Epithelial cell of proximal tubule (primary cell): Measurements from ENCODE around the gene RBM24. TPM values are rescaled to one million over a fixed set of nuclear protein-coding genes. Genes with fewer than 3 reads are reported as not detected.

Experiments used
- DNase-seq: peaks from one replicate; pipeline ENCODE4 v3.0.0-alpha.2; 2011; ENCODE audit warnings: low read depth
- H3K4me3 ChIP-seq: 2 replicates; pipeline ENCODE4 v1.5.1; 2011; ENCODE audit warnings: low read depth, mild to moderate bottlenecking, low read length
- total RNA-seq: library from RNA; depleted of rRNA; stranded (reverse); fragments of >200 nt; gene quantifications from 2 replicates; pipeline ENCODE4 v1.2.3, GENCODE V29; 2015
- TF ChIP-seq, protein P1 (sequence below): conservative IDR thresholded peaks from 2 replicates; pipeline ENCODE4 v1.5.1; 2012; ENCODE audit warnings: low read depth, mild to moderate bottlenecking, low read length

RBM24 gene
- total RNA-seq, 1 donor from 2014 or later, result 3.2 TPM

- DNase-seq, result no peak
- no peak overlapping the region for H3K4me3 ChIP-seq
- TF ChIP-seq, protein P1, sequence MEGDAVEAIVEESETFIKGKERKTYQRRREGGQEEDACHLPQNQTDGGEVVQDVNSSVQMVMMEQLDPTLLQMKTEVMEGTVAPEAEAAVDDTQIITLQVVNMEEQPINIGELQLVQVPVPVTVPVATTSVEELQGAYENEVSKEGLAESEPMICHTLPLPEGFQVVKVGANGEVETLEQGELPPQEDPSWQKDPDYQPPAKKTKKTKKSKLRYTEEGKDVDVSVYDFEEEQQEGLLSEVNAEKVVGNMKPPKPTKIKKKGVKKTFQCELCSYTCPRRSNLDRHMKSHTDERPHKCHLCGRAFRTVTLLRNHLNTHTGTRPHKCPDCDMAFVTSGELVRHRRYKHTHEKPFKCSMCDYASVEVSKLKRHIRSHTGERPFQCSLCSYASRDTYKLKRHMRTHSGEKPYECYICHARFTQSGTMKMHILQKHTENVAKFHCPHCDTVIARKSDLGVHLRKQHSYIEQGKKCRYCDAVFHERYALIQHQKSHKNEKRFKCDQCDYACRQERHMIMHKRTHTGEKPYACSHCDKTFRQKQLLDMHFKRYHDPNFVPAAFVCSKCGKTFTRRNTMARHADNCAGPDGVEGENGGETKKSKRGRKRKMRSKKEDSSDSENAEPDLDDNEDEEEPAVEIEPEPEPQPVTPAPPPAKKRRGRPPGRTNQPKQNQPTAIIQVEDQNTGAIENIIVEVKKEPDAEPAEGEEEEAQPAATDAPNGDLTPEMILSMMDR, result no peak
Measured at GRCh38 chr6:17251953-17252352, 29.2 kb upstream of the RBM24 start.

DNA sequence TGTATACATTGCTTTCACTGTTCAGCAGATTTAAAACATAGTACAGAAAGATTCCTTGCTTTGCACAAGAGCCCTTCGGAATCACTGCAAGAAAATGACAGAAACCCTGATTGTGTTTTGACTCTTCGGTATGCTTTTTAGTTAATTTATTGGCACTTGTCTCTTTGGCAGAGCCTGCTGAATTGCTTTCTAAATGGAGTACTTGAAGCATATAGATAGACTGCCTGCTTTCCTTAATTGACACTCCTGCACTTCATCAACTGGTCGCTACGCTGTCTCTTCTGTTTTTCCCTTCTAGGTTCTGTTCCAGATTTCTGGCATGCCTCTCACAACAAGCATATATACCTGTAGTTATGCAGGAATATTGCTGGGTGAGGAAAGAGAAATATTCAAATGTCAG is 22.4 kb upstream of the RBM24 start:
- TF ChIP-seq, protein P1, result no peak
- no peak for DNase-seq

DNA sequence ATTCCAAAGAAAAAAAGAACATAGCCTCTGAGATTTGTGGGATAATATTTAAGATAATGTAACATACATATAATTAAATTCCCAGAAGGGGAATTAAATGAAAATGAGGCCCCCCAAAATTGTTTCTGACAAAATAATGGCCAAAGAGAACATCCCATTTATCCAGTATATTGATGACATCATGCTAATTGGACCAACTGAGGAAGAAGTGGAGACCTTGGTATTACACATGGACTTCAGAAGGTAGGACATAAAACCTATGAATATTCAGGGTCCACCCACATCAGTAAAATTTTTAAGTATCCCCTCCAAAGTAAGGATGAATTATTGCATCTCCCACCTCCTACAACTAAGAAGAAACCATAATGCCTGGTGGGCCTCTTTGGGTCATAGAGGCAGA is 15.6 kb upstream of the RBM24 start:
- no peak overlapping the region for H3K4me3 ChIP-seq
- TF ChIP-seq, protein P1, result no peak
- no peak for DNase-seq

More for the DNA sequence above, 22.4 kb upstream of the RBM24 start:
- no peak overlapping the region for H3K4me3 ChIP-seq

- H3K4me3 ChIP-seq, result no peak overlapping the region
- TF ChIP-seq, protein P1, result no peak
- no peak for DNase-seq
Measured at GRCh38 chr6:17267566-17267965, 13.6 kb upstream of the RBM24 start.

DNA sequence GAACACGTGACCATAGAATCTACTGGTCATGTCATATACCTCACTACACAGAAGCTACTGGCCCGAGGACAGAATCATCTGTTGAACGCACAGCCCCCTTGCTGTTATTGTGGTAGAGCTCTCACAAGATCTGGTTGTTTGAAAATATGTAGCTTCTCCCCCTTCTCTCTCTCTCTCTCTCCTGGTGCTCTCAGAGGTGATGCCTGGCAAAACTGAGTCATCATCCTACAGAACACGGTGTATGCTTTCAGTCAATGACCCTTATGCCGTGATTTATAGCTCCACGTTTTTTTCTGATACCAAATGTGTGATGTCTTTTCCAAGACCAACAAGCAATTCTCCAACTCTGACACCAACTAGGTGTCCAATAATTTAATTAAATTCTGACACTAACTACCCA is 13.0 kb upstream of the RBM24 start:
- TF ChIP-seq, protein P1, result no peak
- no peak overlapping the region for H3K4me3 ChIP-seq
- DNase-seq, result no peak

DNA sequence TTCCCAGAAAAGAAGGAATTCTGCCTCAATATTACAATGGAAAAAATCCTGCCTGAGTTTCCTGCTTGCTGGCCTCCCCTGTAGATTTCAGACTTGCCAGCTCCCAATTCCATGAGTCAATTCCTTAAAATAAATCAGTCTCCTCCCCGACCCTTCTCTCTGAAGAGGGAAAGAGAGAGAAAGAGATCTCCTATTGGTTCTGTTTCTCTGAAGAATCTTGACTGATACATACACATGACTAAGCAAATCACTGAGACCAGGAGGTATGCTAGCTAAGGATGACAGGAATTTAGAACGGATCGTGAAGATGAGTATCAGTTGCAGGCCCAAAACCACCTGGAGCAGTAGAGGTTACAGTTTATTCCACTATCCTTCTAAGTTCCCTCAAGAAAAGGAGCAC is 11.3 kb upstream of the RBM24 start:
- TF ChIP-seq, protein P1, result no peak
- H3K4me3 ChIP-seq, result no peak overlapping the region
- no peak for DNase-seq

DNA sequence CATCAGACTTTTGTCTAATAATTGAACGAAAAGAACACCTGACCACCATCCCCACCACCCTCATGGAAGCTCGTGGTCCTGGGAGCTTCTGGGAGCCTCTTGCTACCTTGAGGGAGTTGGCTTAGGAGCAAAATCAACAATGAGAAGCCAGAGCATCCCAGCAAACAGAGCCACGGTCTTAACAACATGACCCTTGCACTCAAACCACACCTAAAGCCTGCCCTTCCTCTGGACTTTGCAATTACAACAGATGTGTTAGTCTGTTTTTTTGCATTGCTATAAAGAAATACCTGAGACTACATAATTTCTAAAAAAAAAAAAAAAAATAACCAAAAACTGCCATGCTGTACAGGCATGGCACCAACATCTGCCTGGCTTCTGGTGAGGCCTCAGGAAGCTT is 9.5 kb upstream of the RBM24 start:
- DNase-seq, result no peak
- TF ChIP-seq, protein P1, result no peak
- H3K4me3 ChIP-seq, result no peak overlapping the region
